OCI-LY7 (cell line): ENCODE results near the gene GET4. TPM values are rescaled to one million over a fixed set of nuclear protein-coding genes. Genes with fewer than 3 reads are reported as not detected.

Experiments used
- BruUV-seq: library from RNA; stranded (reverse); fragments of 400-500 nt; replicated peaks from 2 replicates; lab custom pipeline; 2021; lab: Mats Ljungman, UMichigan
- CTCF ChIA-PET: fragments of 300-600 bp; sonication (Branson Sonifier 250); formaldehyde crosslinking; loops from one replicate; lab custom pipeline; 2022; ENCODE audit warnings: antibody characterized with exemption; ENCODE audit not compliant: unreplicated experiment; lab: Charles Lee
- POLR2A ChIA-PET: fragments of 300-600 bp; sonication (Branson Sonifier 250); formaldehyde crosslinking; loops from one replicate; lab custom pipeline; 2022; ENCODE audit warnings: antibody characterized with exemption; lab: Charles Lee
- DNase-seq: peaks from one replicate; pipeline ENCODE4 v3.0.0-alpha.2; 2015; ENCODE audit warnings: low spot score
- H2AFZ ChIP-seq: fragments of 200-600 bp; sonication (generic), shearing (Covaris generic); 2 replicates; pipeline ENCODE4 v1.6.1; 2014; ENCODE audit warnings: mild to moderate bottlenecking, antibody characterized with exemption, low read length, moderate library complexity
- H3K27ac ChIP-seq: fragments of 200-600 bp; sonication (generic); 2 replicates; pipeline ENCODE4 v1.5.1; 2014; ENCODE audit warnings: mixed run types, low read depth, mild to moderate bottlenecking, moderate library complexity, low read length, inconsistent platforms; ENCODE audit not compliant: poor library complexity, severe bottlenecking
- H3K36me3 ChIP-seq: fragments of 200-600 bp; sonication (generic); 2 replicates; pipeline ENCODE4 v1.6.1; 2014; ENCODE audit warnings: mild to moderate bottlenecking, antibody characterized with exemption, low read length, moderate library complexity, mixed read lengths; ENCODE audit not compliant: insufficient read depth
- H3K4me1 ChIP-seq: fragments of 200-600 bp; sonication (generic); 2 replicates; pipeline ENCODE4 v1.5.1; 2014; ENCODE audit warnings: mild to moderate bottlenecking, low read length; ENCODE audit not compliant: insufficient read depth, poor library complexity, severe bottlenecking
- H3K4me2 ChIP-seq: fragments of 200-600 bp; sonication (generic); 2 replicates; pipeline ENCODE4 v1.6.1; 2014; ENCODE audit warnings: mild to moderate bottlenecking, low read length
- H3K4me3 ChIP-seq: fragments of 200-600 bp; sonication (generic); 2 replicates; pipeline ENCODE4 v1.5.1; 2014; ENCODE audit warnings: mild to moderate bottlenecking, low read depth, low read length; ENCODE audit not compliant: poor library complexity, severe bottlenecking
- H3K79me2 ChIP-seq: fragments of 200-600 bp; sonication (generic); 2 replicates; pipeline ENCODE4 v1.6.1; 2016; ENCODE audit warnings: low read depth, mild to moderate bottlenecking, low read length, moderate library complexity, mixed read lengths; ENCODE audit not compliant: insufficient read depth
- H3K9me2 ChIP-seq: fragments of 200-600 bp; sonication (generic); 2 replicates; pipeline ENCODE4 v1.6.1; 2016; ENCODE audit warnings: mild to moderate bottlenecking, low read length, mixed read lengths; ENCODE audit not compliant: insufficient read depth
- H3K9me3 ChIP-seq: fragments of 200-600 bp; sonication (generic); 2 replicates; pipeline ENCODE4 v1.6.1; 2014; ENCODE audit warnings: mild to moderate bottlenecking, mixed run types, low read length, mixed read lengths
- H4K20me1 ChIP-seq: fragments of 200-600 bp; sonication (generic); 2 replicates; pipeline ENCODE4 v1.6.1; 2014; ENCODE audit warnings: mild to moderate bottlenecking, antibody characterized with exemption, low read length, moderate library complexity, mixed read lengths; ENCODE audit not compliant: insufficient read depth
- CTCF ChIP-seq: fragments of 200-600 bp; sonication (generic); conservative IDR thresholded peaks from 2 replicates; pipeline ENCODE4 v1.5.1; 2014; ENCODE audit warnings: mild to moderate bottlenecking, antibody characterized with exemption, low read length, moderate library complexity, mixed read lengths
- EZH2phosphoT487 ChIP-seq: fragments of 200-600 bp; sonication (generic); IDR thresholded peaks from 2 replicates; pipeline ENCODE4 v1.6.1; 2018; ENCODE audit warnings: low read depth, borderline replicate concordance, mild to moderate bottlenecking, mixed run types, antibody characterized with exemption, low read length, moderate library complexity, mixed read lengths
- intact Hi-C: fragments of 100-400 bp; cut with micrococcal nuclease; formaldehyde crosslinking; loops from one replicate; pipeline ENCODE4 v1.10.0; 2022; ENCODE audit not compliant: unreplicated experiment
- total RNA-seq, 2 experiments: library from RNA; depleted of rRNA in 1 of 2; stranded (reverse); fragments of >200 nt in 1 of 2; shearing (Covaris generic) in 1 of 2; gene quantifications; 2 replicates each; pipeline ENCODE4 v1.2.3, GENCODE V29; 2014 to 2022

GET4 gene
- total RNA-seq, 2 experiments from 2014 or later: 46.3 to 54.5 TPM

DNA sequence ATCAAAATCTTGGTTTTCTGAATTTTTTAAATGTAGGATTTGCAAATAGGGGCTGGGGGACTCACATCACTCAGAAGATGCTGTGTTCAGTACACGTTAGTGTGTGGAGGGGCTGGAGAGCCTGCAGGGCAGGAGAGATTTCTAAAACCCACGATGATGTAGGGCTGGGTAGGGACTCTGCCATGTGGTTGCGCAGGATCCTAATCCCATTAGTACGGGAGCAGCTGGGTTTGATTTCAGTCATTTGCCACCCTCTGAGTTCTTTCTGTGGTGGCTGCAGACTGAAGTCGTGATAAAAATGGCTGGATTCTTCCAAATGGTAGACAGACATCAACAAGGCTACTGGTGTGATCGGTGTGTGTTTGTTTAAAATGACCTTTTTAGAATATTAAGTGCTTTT is 14.2 kb upstream of the GET4 start:
- no peak for TF ChIP-seq CTCF
- no peak for TF ChIP-seq EZH2phosphoT487
- H3K9me2 ChIP-seq: no peaks in the 10 kb centered on the region
- no peak for DNase-seq
- no peak overlapping the region for H2AFZ ChIP-seq
- no peaks in the 10 kb centered on the region for H3K79me2 ChIP-seq
- peaks cover 73% of the 10 kb centered on the region for H3K36me3 ChIP-seq
- H3K4me2 ChIP-seq: no peak overlapping the region
- H3K27ac ChIP-seq: no peak overlapping the region
- intact Hi-C loops: no loop called here
- ChIA-PET CTCF (no interaction called here), POLR2A (no interaction called here)
- H3K4me1 ChIP-seq: no peaks in the 10 kb centered on the region
- H3K9me3 ChIP-seq: no peaks in the 10 kb centered on the region
- no peak overlapping the region for H3K4me3 ChIP-seq
- no TSS peak for BruUV-seq
- H4K20me1 ChIP-seq: no peaks in the 10 kb centered on the region

- Histone ChIP-seq H3K9me2 (no peaks in the 10 kb centered on the region), H3K4me3 (no peak overlapping the region), H3K4me1 (no peaks in the 10 kb centered on the region), H3K36me3 (peaks cover 78% of the 10 kb centered on the region), H3K9me3 (no peaks in the 10 kb centered on the region), H3K27ac (no peak overlapping the region), H3K4me2 (no peak overlapping the region), H3K79me2 (no peaks in the 10 kb centered on the region), H4K20me1 (no peaks in the 10 kb centered on the region), H2AFZ (no peak overlapping the region)
- DNase-seq: no peak
- POLR2A ChIA-PET: no interaction called here
- intact Hi-C loops: no loop called here
- CTCF ChIA-PET: interaction anchor here (0.5 kb wide), 1 partner anchor 361 kb away, joined by 5 read pairs; no protein-coding TSS in a partner anchor
- no TSS peak for BruUV-seq
- TF ChIP-seq CTCF (no peak), EZH2phosphoT487 (no peak)
Observed at GRCh38 chr7:863106-863505, 13.2 kb upstream of the GET4 start.

- Histone ChIP-seq H3K27ac (no peak overlapping the region), H3K79me2 (no peaks in the 10 kb centered on the region), H3K36me3 (peaks cover 67% of the 10 kb centered on the region), H3K4me1 (no peaks in the 10 kb centered on the region), H3K9me3 (no peaks in the 10 kb centered on the region), H3K9me2 (no peaks in the 10 kb centered on the region), H3K4me3 (no peak overlapping the region), H2AFZ (no peak overlapping the region), H3K4me2 (no peak overlapping the region), H4K20me1 (no peaks in the 10 kb centered on the region)
- DNase-seq: no peak
- intact Hi-C loops: no loop called here
- no TSS peak for BruUV-seq
- POLR2A ChIA-PET: interaction anchor here (0.9 kb wide), 1 partner anchor 18 kb away, joined by 3 read pairs; no protein-coding TSS in a partner anchor
- CTCF ChIA-PET: no interaction called here
- TF ChIP-seq CTCF (no peak), EZH2phosphoT487 (no peak)
Observed at GRCh38 chr7:865921-866320, 10.4 kb upstream of the GET4 start.
